ENCODE data around the gene MSRB1. TPM values are rescaled to one million over a fixed set of nuclear protein-coding genes. Genes with fewer than 3 reads are reported as not detected.
"Not testable (repeated sequence)": the region's sequence is repeated elsewhere in the genome, so short reads cannot be mapped to it uniquely, and the experiment has no call there.

Gene MSRB1
- total RNA-seq, 4 donors from 2014 or later, result 17.3 to 46.6 (median 38.3) TPM

- Histone ChIP-seq H3K36me3 (peaks cover 0 to 25% (median 0%) of the 10 kb centered on the region in 3 donors), H3K9me3 (no peaks in the 10 kb centered on the region), H3K4me3 (peak overlapping the region in 3 of 4 donors; percentile 79 to 86 (median 82)), H3K27me3 (no peaks in the 10 kb centered on the region), H3K4me1 (peaks cover 3 to 34% (median 23%) of the 10 kb centered on the region in 4 donors), H3K27ac (peak overlapping the region in 3 of 4 donors; percentile 2 to 89 (median 3))
- DNase-seq, result no peak
- no peak for TF ChIP-seq POLR2A (IDR thresholded peaks at IDR 0.05)
- no peak for TF ChIP-seq CTCF (IDR thresholded peaks at IDR 0.05)
These were observed 17.9 kb upstream of the MSRB1 start for GRCh38 chr16:1960665-1961630.

GRCh38 chr16:1959269-1960039, 16.5 kb upstream of the MSRB1 start, which contains the start of gene NDUFB10:
NDUFB10 (plus strand) TSS chr16:1959538; CDS start chr16:1959625, 87 bp downstream.
- peak within 1 kb of the TSS; percentile 84 to 89 (median 88) for H3K27ac ChIP-seq
- H3K36me3 ChIP-seq, result peaks cover 0 to 25% (median 0%) of the 10 kb centered on the region in 3 donors
- H3K4me3 ChIP-seq, result peak within 1 kb of the TSS; percentile 79 to 86 (median 80)
- no peaks in the 10 kb centered on the region for H3K27me3 ChIP-seq
- DNase-seq, result peak; percentile 88 to 97 (median 97)
- H3K4me1 ChIP-seq, result peaks cover 0 to 27% (median 19%) of the 10 kb centered on the region in 4 donors
- no peaks in the 10 kb centered on the region for H3K9me3 ChIP-seq
- TF ChIP-seq CTCF (IDR thresholded peaks at IDR 0.05) (peak; percentile 64 to 82 (median 78)), POLR2A (IDR thresholded peaks at IDR 0.05) (peak; percentile 93 to 98)

- no peak for DNase-seq
- H3K36me3 ChIP-seq, result peaks cover 0 to 25% (median 0%) of the 10 kb centered on the region in 3 donors
- TF ChIP-seq POLR2A (IDR thresholded peaks at IDR 0.05), result no peak
- no peak for TF ChIP-seq CTCF (IDR thresholded peaks at IDR 0.05)
- H3K27ac ChIP-seq, result peak overlapping the region in 3 of 4 donors; percentile 20 to 89 (median 84)
- peak overlapping the region; percentile 79 to 86 (median 80) for H3K4me3 ChIP-seq
- H3K9me3 ChIP-seq, result no peaks in the 10 kb centered on the region
- no peaks in the 10 kb centered on the region for H3K27me3 ChIP-seq
- H3K4me1 ChIP-seq, result peaks cover 0 to 27% (median 19%) of the 10 kb centered on the region in 4 donors
These were observed 15.8 kb upstream of the MSRB1 start for GRCh38 chr16:1958715-1959268.

- not testable (repeated sequence) for H3K27me3 ChIP-seq, DNase-seq, H3K4me3 ChIP-seq, H3K27ac ChIP-seq, H3K9me3 ChIP-seq
- H3K36me3 ChIP-seq, result peaks cover 0 to 24% (median 0%) of the 10 kb centered on the region in 3 donors
- H3K4me1 ChIP-seq, result peaks cover 0 to 27% (median 18%) of the 10 kb centered on the region in 4 donors
These were observed 15.1 kb upstream of the MSRB1 start for GRCh38 chr16:1958143-1958491.

GRCh38 chr16:1957434-1958142, 14.6 kb upstream of the MSRB1 start:
- not testable (repeated sequence) for H3K27me3 ChIP-seq, H3K27ac ChIP-seq, DNase-seq, H3K4me3 ChIP-seq, H3K9me3 ChIP-seq
- Histone ChIP-seq H3K4me1 (peaks cover 0 to 22% (median 16%) of the 10 kb centered on the region in 4 donors), H3K36me3 (peaks cover 0 to 19% (median 0%) of the 10 kb centered on the region in 3 donors)

- DNase-seq, result no peak
- no peak overlapping the region for H3K4me3 ChIP-seq
- no peaks in the 10 kb centered on the region for H3K9me3 ChIP-seq
- TF ChIP-seq POLR2A (IDR thresholded peaks at IDR 0.05) (no peak), CTCF (IDR thresholded peaks at IDR 0.05) (no peak)
- H3K27me3 ChIP-seq, result no peaks in the 10 kb centered on the region
- no peaks in the 10 kb centered on the region for H3K36me3 ChIP-seq
- H3K27ac ChIP-seq, result no peak overlapping the region
- peaks cover 0 to under 1% (median under 1%) of the 10 kb centered on the region in 4 donors for H3K4me1 ChIP-seq
These were observed 10.7 kb upstream of the MSRB1 start for GRCh38 chr16:1953734-1954133.

All from Peyer's patch (tissue), 4 donors.